Measurements from ENCODE around the gene ZNF513.

DNA sequence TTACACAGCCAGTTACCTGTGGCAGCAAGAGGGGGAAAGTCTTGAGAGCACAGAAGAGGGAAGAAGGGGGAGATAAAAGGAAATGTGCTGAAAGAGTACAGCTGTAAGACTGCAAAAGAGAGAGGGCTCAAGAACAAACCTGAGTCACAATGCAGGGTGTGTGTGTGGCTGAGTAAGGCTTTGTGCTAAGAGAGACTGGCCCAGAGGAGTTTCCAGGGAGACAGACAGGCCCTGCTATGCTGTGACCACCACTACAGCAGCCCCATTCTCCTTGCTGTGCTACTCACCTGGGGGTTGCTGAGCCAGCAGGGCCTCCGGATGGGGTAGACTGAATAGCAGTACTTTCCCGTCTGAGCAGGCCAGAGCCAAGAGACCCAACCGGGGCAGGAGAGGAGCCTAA is 45.2 kb downstream of the ZNF513 start:
- TF ChIP-seq POLR2AphosphoS5 (IDR thresholded peaks at IDR 0.05; ENCODE audit: borderline replicate concordance, low read depth, low read length), result no peak
- no peak for TF ChIP-seq EZH2 (IDR thresholded peaks at IDR 0.05)
